Thymus (tissue), 11 donors: Measurements from ENCODE around the gene PRF1. TPM values are rescaled to one million over a fixed set of nuclear protein-coding genes. Genes with fewer than 3 reads are reported as not detected.

Experiments
- DNase-seq, 9 donors: peaks; one replicate each; pipeline ENCODE4 v3.0.0-alpha.2; 2013; ENCODE audit warnings: low spot score in 9 of 9, low read depth in 6 of 9, missing footprints in 1 of 9
- H3K27ac ChIP-seq, 2 donors: one replicate each; pipeline ENCODE4 v1.5.1; 2013; ENCODE audit warnings: control low read depth in 1 of 2, low read depth in 1 of 2, low read length in 1 of 2, mild to moderate bottlenecking in 1 of 2, moderate library complexity in 1 of 2
- H3K27me3 ChIP-seq, 2 donors: one replicate each; pipeline ENCODE4 v1.5.1; 2013; ENCODE audit warnings: low read length in 1 of 2; ENCODE audit not compliant: control insufficient read depth in 2 of 2, insufficient read depth in 1 of 2
- H3K36me3 ChIP-seq, 2 donors: one replicate each; pipeline ENCODE4 v1.5.1; 2013; ENCODE audit warnings: low read length in 1 of 2, mild to moderate bottlenecking in 1 of 2, moderate library complexity in 1 of 2; ENCODE audit not compliant: control insufficient read depth in 2 of 2, insufficient read depth in 2 of 2
- H3K4me1 ChIP-seq, 2 donors: one replicate each; pipeline ENCODE4 v1.5.1; 2013; ENCODE audit warnings: low read length in 2 of 2; ENCODE audit not compliant: control insufficient read depth in 2 of 2, insufficient read depth in 2 of 2
- H3K4me3 ChIP-seq, 2 donors: one replicate each; pipeline ENCODE4 v1.5.1; 2013; ENCODE audit warnings: low read length in 2 of 2, control low read depth in 1 of 2, mild to moderate bottlenecking in 1 of 2
- H3K9me3 ChIP-seq, 2 donors: one replicate each; pipeline ENCODE4 v1.5.1; 2013; ENCODE audit warnings: low read length in 1 of 2, mild to moderate bottlenecking in 1 of 2; ENCODE audit not compliant: control insufficient read depth in 2 of 2, insufficient read depth in 1 of 2
- WGBS: extraction: QIAGEN DNeasy Blood & Tissue Kit; methylation state at CpG from one replicate; pipeline ENCODE4 v1.1.7; 2013; 5-methylcytosine and 5-hydroxymethylcytosine counted together
- polyA plus RNA-seq: library from polyadenylated mRNA; stranded (reverse); fragments of 200-250 nt; gene quantifications from one replicate; pipeline ENCODE4 v1.2.3, GENCODE V29; 2013
- total RNA-seq: library from RNA; stranded (reverse); fragments of 120-200 nt; gene quantifications from one replicate; pipeline ENCODE4 v1.2.4, GENCODE V29; 2013
- donor health status: healthy.

PRF1 gene
- total and polyA plus RNA-seq, 2 donors: 9.1 to 12.3 TPM

GRCh38 chr10:70566515-70567290 lies 35.8 kb downstream of the PRF1 start:
- H3K4me3 ChIP-seq: no peak overlapping the region
- no peak for DNase-seq
- peaks cover 0 to 2% of the 10 kb centered on the region in 2 donors for H3K36me3 ChIP-seq
- no peaks in the 10 kb centered on the region for H3K27me3 ChIP-seq
- H3K4me1 ChIP-seq: peaks cover 5 to 29% of the 10 kb centered on the region in 2 donors
- H3K9me3 ChIP-seq: no peaks in the 10 kb centered on the region
- WGBS: 98% methylated on average over 18 of the region's 18 CpGs
- H3K27ac ChIP-seq: no peak overlapping the region

- Histone ChIP-seq H3K4me3 (no peak overlapping the region), H3K9me3 (no peaks in the 10 kb centered on the region), H3K27me3 (no peaks in the 10 kb centered on the region), H3K4me1 (peaks cover 9 to 38% of the 10 kb centered on the region in 2 donors), H3K27ac (no peak overlapping the region), H3K36me3 (peaks cover 0 to 2% of the 10 kb centered on the region in 2 donors)
- DNase-seq: no peak
- WGBS: 81% methylated on average over 18 of the region's 18 CpGs
Measured at GRCh38 chr10:70565556-70566514, 36.7 kb downstream of the PRF1 start.

- no peak overlapping the region for H3K27ac ChIP-seq
- H3K9me3 ChIP-seq: no peaks in the 10 kb centered on the region
- H3K27me3 ChIP-seq: no peaks in the 10 kb centered on the region
- 98% methylated on average over 6 of the region's 6 CpGs for WGBS
- H3K4me1 ChIP-seq: peaks cover 9 to 40% of the 10 kb centered on the region in 2 donors
- peaks cover 0 to 2% of the 10 kb centered on the region in 2 donors for H3K36me3 ChIP-seq
- H3K4me3 ChIP-seq: no peak overlapping the region
- DNase-seq: no peak
Measured at GRCh38 chr10:70564901-70565351, 37.6 kb downstream of the PRF1 start.

- Histone ChIP-seq H3K4me3 (no peak overlapping the region), H3K9me3 (no peaks in the 10 kb centered on the region), H3K4me1 (peaks cover 9 to 42% of the 10 kb centered on the region in 2 donors), H3K27me3 (no peaks in the 10 kb centered on the region), H3K27ac (no peak overlapping the region), H3K36me3 (peaks cover 0 to 2% of the 10 kb centered on the region in 2 donors)
- 98% methylated on average over 21 of the region's 21 CpGs for WGBS
- no peak for DNase-seq
Measured at GRCh38 chr10:70564113-70564725, 38.3 kb downstream of the PRF1 start.

- no peak for DNase-seq
- H3K9me3 ChIP-seq: no peaks in the 10 kb centered on the region
- H3K27me3 ChIP-seq: no peaks in the 10 kb centered on the region
- 81% methylated on average over 7 of the region's 7 CpGs for WGBS
- H3K4me1 ChIP-seq: peaks cover 9 to 45% of the 10 kb centered on the region in 2 donors
- no peak overlapping the region for H3K4me3 ChIP-seq
- H3K27ac ChIP-seq: no peak overlapping the region
- H3K36me3 ChIP-seq: peaks cover 0 to 2% of the 10 kb centered on the region in 2 donors
Measured at GRCh38 chr10:70563230-70563629, 39.3 kb downstream of the PRF1 start.

- Histone ChIP-seq H3K27ac (no peak overlapping the region), H3K4me3 (no peak overlapping the region), H3K36me3 (peaks cover 0 to 2% of the 10 kb centered on the region in 2 donors), H3K4me1 (peaks cover 9 to 48% of the 10 kb centered on the region in 2 donors), H3K27me3 (no peaks in the 10 kb centered on the region), H3K9me3 (no peaks in the 10 kb centered on the region)
- no peak for DNase-seq
- 90% methylated on average over 15 of the region's 15 CpGs for WGBS
Measured at GRCh38 chr10:70562036-70562755, 40.3 kb downstream of the PRF1 start.

GRCh38 chr10:70561558-70561957 lies 41.0 kb downstream of the PRF1 start:
- H3K4me1 ChIP-seq: peaks cover 9 to 48% of the 10 kb centered on the region in 2 donors
- DNase-seq: peak in 1 of 9 donors; percentile 56

GRCh38 chr10:70561070-70561469 lies 41.5 kb downstream of the PRF1 start:
- no peak overlapping the region for H3K27ac ChIP-seq
- no peaks in the 10 kb centered on the region for H3K27me3 ChIP-seq
- no peaks in the 10 kb centered on the region for H3K9me3 ChIP-seq
- H3K4me1 ChIP-seq: peaks cover 9 to 48% of the 10 kb centered on the region in 2 donors
- H3K4me3 ChIP-seq: no peak overlapping the region
- DNase-seq: no peak
- WGBS: 61% methylated on average over 10 of the region's 10 CpGs
- H3K36me3 ChIP-seq: peaks cover 0 to 2% of the 10 kb centered on the region in 2 donors

More at GRCh38 chr10:70561558-70561957, 41.0 kb downstream of the PRF1 start:
- Histone ChIP-seq H3K9me3 (no peaks in the 10 kb centered on the region), H3K4me3 (no peak overlapping the region), H3K36me3 (peaks cover 0 to 2% of the 10 kb centered on the region in 2 donors), H3K27ac (no peak overlapping the region), H3K27me3 (no peaks in the 10 kb centered on the region)
- WGBS: 51% methylated on average over 6 of the region's 6 CpGs
